ENCODE data around the gene ADI1.
"Not testable (repeated sequence)": the region's sequence is repeated elsewhere in the genome, so short reads cannot be mapped to it uniquely, and the experiment has no call there.

Gene ADI1

DNA sequence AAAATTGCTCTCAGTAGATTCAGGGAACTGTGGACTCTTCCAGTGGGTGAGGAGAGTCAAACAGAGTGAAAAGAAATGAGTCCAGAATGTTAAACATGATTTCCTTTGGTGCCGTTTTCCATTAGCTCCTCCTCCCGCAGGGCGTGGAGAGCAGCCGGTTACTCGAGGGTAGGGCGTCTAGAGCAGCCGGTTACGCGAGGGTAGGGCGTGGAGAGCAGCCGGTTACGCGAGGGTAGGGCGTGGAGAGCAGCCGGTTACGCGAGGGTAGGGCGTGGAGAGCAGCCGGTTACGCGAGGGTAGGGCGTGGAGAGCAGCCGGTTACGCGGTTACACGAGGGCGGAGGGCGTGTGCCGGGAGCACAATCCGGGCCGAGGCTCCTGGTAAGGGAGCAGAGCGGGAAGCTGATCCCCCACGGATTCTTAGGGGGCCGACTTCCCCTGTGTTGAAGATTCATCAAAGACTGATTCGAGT, 70.9 kb downstream of the ADI1 start:
- DNase-seq, result not testable (repeated sequence)

DNA sequence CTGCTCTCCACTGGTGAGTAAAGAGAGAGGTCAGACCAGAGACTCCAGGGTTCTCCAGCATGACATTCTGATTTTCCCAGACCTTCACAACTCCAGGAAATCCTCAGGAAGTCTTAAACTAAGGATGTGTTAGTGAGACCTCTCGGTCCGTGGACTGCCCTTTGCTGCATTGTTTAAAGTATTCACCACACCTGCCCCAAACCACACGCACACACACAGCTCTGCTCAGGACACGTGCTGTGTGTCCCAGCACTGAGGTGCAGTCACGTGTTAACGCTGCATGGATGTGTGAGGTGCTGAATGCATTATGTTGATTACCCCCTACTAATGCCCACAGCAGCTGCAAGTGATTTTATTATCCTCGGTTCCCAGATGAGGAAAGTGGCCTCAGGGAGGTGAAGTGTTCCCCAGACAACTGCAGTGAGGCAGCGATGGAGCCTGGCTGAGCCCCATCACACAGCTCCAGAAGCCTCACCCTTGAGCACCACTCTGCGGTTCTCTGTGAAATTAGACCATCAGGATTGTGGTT, 71.5 kb downstream of the ADI1 start:
- DNase-seq, result no peak

All from right kidney (tissue), 1 donor.